GM21526 (cell line): ENCODE results near the gene SPRED3.
"Not testable (repeated sequence)": the region's sequence is repeated elsewhere in the genome, so short reads cannot be mapped to it uniquely, and the experiment has no call there.

Experiments
- ATAC-seq: cut with Tn5 transposase; IDR thresholded peaks from one replicate; pipeline ENCODE4 v1.9.1; 2021; ENCODE audit warnings: moderate library complexity; ENCODE audit not compliant: unreplicated experiment, low FRiP score

The SPRED3 gene

GRCh38 chr19:38388349-38389100 is at the start of gene SPRED3:
TSS of gene SPRED3 (plus strand) at chr19:38388697. CDS start at chr19:38390303, 1,606 bp downstream.
- no peak for ATAC-seq

- ATAC-seq, result not testable (repeated sequence)
Observed at GRCh38 chr19:38339011-38339410, 49.5 kb upstream of the SPRED3 start.

DNA sequence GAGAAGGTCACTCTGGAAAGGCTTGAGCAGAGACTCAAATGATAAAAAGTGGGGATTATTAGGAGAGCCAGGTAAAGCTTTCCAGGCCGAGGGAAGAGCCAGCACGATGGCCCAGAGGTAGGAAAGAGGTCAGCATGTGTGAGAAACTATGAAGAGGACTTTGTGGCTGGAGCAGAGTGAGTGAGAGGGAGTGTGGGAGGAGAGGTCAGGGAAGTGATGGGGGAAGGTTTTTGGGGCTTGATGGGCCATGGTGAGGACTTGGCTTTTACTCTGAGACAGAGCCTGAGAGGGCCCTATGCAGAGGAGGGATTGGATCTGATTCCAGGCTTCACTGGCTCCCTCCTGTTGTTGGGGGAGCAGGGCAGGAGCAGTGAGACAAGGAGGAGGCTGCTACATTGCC is 47.6 kb upstream of the SPRED3 start:
- ATAC-seq, result no peak

DNA sequence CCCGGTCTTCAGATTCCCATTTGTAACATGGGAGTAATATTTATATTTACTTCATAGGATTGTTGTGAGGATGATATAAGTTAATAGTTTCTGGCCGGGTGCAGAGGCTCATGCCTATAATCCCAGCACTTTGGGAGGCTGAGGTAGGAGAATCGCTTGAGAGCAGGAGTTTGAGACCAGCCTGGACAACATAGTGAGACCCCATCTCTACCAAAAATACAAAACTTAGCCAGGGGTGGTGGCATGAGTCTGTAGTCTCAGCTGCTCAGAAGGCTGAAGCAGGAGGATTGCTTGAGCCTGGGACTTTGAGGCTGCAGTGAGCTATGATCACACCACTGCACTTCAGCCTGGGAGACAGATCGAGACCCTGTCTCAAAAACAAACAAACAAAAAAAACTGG is 41.7 kb upstream of the SPRED3 start:
- ATAC-seq, result no peak

GRCh38 chr19:38350883-38351282 is 37.6 kb upstream of the SPRED3 start:
- ATAC-seq, result no peak

DNA sequence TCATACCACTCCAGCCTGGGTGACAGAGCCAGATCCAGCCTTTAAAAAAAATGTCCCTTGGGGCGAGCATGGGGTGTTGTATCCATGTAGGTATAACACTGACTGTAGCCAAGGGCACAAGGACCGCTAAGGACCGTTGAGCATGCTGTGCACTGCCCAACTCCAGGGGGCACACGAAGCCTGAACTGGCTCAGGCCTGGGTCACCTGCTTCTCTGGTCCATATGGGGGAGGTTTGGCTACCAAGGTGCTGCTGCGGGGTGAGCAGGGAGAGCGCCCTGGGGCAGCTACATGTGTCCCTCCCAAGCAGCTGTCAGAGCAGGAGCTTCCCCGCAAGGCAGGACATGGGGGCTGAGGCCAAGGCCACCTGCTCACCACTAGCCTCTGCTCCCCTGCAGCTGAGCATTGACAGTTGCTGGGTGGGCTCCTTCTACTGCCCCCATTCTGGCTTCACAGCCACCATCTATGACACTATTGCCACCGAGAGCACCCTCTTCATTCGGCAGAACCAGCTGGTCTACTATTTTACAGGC is 36.6 kb upstream of the SPRED3 start:
- no peak for ATAC-seq

- ATAC-seq, result no peak
Observed at GRCh38 chr19:38352611-38353010, 35.9 kb upstream of the SPRED3 start.

GRCh38 chr19:38355728-38356725 is 32.5 kb upstream of the SPRED3 start:
- ATAC-seq, result no peak

- no peak for ATAC-seq
Observed at GRCh38 chr19:38358071-38358470, 30.4 kb upstream of the SPRED3 start.

DNA sequence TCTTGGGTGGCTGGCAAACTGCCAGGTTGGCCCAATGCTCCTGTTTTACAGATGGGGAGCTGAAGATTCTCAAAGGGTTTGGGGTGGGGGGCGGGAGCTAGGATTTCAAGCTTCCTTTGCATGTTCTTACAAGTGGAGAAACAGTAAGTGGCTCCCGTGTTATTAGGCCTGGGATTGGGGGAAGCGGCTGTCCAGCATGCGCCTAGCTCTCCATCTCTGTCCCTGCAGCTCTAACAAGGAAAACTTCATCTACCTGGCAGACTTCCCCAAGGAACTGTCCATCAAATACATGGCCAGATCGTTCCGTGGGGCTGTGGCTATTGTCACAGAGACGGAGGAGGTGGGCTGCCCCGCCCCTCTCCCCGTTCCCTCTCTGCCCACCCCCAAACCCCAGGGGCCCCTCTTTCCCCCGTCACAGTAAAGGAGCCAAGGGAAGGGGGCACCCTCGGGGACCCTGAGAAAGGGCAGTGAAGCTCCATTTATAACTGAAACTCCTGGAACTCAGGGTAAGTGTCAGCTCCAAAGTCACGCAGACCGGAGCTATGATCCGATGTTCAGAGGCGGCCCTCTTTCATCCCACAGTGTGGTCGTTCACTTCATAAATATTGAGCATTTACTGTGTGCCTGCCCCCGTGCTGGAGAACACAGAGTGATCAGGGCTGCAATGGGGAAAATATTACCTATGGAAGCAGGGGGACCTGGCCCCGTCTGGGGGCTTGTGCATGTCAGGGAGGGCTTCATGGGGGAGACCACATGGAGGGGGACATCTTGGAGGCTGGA is 29.1 kb upstream of the SPRED3 start:
- ATAC-seq, result no peak

GRCh38 chr19:38360351-38360750 is 28.1 kb upstream of the SPRED3 start:
- no peak for ATAC-seq

DNA sequence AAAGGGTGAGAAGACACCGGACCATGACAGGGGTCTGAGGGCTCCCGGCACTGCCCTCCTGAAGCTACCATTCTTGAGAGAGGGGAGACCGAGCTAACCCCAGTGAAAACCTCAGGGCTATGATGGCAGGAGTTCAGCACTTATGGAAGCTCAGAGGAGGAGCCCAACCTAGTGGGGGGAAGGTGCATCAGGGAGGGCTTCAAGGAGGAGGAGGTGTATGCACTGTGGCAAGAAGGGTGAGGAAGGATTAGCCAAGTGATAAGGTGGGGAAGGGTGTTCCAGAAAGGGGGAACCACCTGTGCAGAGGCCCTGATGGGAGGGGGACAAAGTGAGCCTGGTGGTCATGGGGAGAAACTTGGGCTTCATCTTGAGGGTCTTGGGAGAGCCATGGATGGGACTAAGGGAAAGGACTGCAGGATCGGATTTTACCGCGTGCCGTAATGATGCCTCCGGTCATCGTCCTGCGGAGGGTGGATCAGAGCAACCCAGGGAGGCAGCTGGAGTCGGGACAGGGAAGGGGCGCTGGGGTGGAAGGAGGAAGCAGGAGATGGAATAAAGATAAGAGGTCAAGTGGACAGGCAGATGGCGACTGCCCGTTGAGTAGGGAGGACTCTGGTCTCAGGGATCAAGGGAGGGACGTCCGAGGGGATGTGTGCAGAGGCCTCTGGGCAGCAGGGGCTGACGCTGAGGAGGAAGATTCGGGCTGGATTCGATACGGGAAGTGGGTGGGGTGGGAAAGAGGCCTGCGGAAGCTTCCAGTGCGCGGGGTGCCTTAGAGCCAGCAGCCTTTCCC is 27.5 kb upstream of the SPRED3 start:
- ATAC-seq, result no peak

GRCh38 chr19:38361633-38362075 is 26.8 kb upstream of the SPRED3 start:
- ATAC-seq, result no peak

GRCh38 chr19:38362076-38362945 is 26.2 kb upstream of the SPRED3 start:
- ATAC-seq, result no peak

- ATAC-seq, result not testable (repeated sequence)
Observed at GRCh38 chr19:38362946-38363688, 25.4 kb upstream of the SPRED3 start.

- ATAC-seq, result no peak
Observed at GRCh38 chr19:38367041-38367440, 21.5 kb upstream of the SPRED3 start.

DNA sequence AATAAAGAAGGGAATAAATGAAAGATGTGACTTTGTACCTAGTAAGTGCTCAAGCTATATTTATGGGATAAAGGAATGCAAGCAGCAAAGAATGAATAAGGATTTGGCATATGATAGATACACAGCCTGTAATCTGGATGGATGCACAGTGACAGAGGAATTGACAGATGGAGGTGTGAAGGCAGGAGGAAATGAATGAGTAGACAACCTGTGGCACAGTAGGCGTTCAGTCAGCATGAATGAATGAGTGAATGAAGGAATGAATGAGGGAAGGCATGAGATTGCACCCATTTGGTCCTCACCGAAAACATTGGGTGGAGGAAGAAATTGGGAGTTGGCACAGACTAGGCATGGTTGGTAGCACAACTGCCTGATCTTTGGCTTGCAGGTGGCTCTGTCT is 18.9 kb upstream of the SPRED3 start:
- ATAC-seq, result no peak

DNA sequence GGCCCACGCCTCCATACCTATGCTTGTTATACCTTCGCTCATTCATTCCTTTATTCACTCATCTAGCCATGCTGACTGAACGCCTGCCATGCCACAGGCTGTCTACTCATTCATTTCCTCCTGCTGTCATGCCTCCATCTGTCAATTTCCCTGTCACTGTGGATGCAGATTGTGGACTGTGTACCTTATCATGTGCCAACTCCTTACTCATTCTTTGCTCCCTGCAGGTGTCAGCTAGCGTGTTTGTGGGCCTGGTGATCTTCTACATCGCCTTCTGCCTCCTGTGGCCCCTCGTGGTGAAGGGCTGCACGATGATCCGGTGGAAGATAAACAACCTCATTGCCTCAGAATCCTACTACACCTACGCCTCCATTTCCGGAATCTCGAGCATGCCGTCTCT is 18.2 kb upstream of the SPRED3 start:
- no peak for ATAC-seq
